HCT116 (cell line): ENCODE results near the gene ARID5B. TPM values are rescaled to one million over a fixed set of nuclear protein-coding genes. Genes with fewer than 3 reads are reported as not detected.

ENCODE experiments used
- ATAC-seq: fragments of 200-7000 bp; cut with Tn5 transposase; 2 replicates; pipeline ENCODE4 v1.9.1; 2020; ENCODE audit warnings: mild to moderate bottlenecking, moderate library complexity
- BruUV-seq: library from RNA; stranded (reverse); fragments of 400-500 nt; replicated peaks from 2 replicates; lab custom pipeline; 2021; lab: Mats Ljungman, UMichigan
- CTCF ChIA-PET: fragments of 300-600 bp; sonication (Branson Sonifier 250); formaldehyde crosslinking; loops from one replicate; lab custom pipeline; 2021; ENCODE audit warnings: antibody characterized with exemption; lab: Charles Lee
- POLR2A ChIA-PET: fragments of 300-600, 350-600 bp; sonication (Branson Sonifier 250); formaldehyde crosslinking; loops from one replicate; lab custom pipeline; 2021; ENCODE audit warnings: antibody characterized with exemption; lab: Charles Lee
- RAD21 ChIA-PET, 2 experiments: fragments of 300-600 bp; sonication (Branson Sonifier 250); formaldehyde crosslinking; loops; one replicate each; lab custom pipeline; 2023; ENCODE audit warnings: low total read pairs in 2 of 2; ENCODE audit not compliant: uncharacterized antibody in 2 of 2, unreplicated experiment in 2 of 2, low non-redundant PET in 1 of 2; lab: Charles Lee
- DNase-seq: peaks from one replicate; pipeline ENCODE4 v3.0.0-alpha.2; 2010; ENCODE audit warnings: low read depth, low spot score
- H2AFZ ChIP-seq: fragments of 200-600 bp; shearing (Covaris generic), sonication (generic); 2 replicates; pipeline ENCODE4 v1.6.1; 2017; ENCODE audit warnings: low read depth, mixed run types, mixed read lengths, antibody characterized with exemption, low read length; ENCODE audit not compliant: poor library complexity, severe bottlenecking
- H3K27ac ChIP-seq: 2 replicates; pipeline ENCODE4 v1.5.1; 2012; ENCODE audit warnings: low read depth, low read length
- H3K27me3 ChIP-seq: fragments of 200-600 bp; sonication (generic); 2 replicates; pipeline ENCODE4 v1.6.1; 2016; ENCODE audit warnings: mixed run types, low read length, mixed read lengths; ENCODE audit not compliant: insufficient read depth
- H3K36me3 ChIP-seq, 2 experiments: fragments of 200-500 bp in 1 of 2; fragments of 200-600 bp in 1 of 2; sonication (Bioruptor generic) in 1 of 2; sonication (generic) in 1 of 2; 2 replicates each; pipeline versions ENCODE4 v1.5.1 to v1.6.1; 2014 to 2016; ENCODE audit warnings: low read length in 2 of 2, inconsistent platforms in 1 of 2, mixed read lengths in 1 of 2, mixed run types in 1 of 2; ENCODE audit not compliant: insufficient read depth in 2 of 2, control insufficient read depth in 1 of 2
- H3K4me1 ChIP-seq, 2 experiments: fragments of 200-600 bp in 1 of 2; sonication (generic) in 1 of 2; 2 replicates each; pipeline versions ENCODE4 v1.5.1 to v1.6.1; 2012 to 2017; ENCODE audit warnings: low read length in 2 of 2, inconsistent platforms in 1 of 2, mild to moderate bottlenecking in 1 of 2, mixed read lengths in 1 of 2, mixed run types in 1 of 2, moderate library complexity in 1 of 2; ENCODE audit not compliant: insufficient read depth in 2 of 2, control insufficient read depth in 1 of 2
- H3K4me2 ChIP-seq: fragments of 200-600 bp; sonication (generic); 2 replicates; pipeline ENCODE4 v1.6.1; 2017; ENCODE audit warnings: mixed run types, low read length, mixed read lengths
- H3K4me3 ChIP-seq, 2 experiments: fragments of 200-600 bp in 1 of 2; sonication (generic) in 1 of 2; replicated peaks in 1 of 2; 2 replicates each; pipeline ENCODE4 v1.5.1; 2011 to 2016; ENCODE audit warnings: low read length in 2 of 2, control low read depth in 1 of 2, low read depth in 1 of 2, mild to moderate bottlenecking in 1 of 2, mixed read lengths in 1 of 2, mixed run types in 1 of 2
- H3K79me2 ChIP-seq: fragments of 200-600 bp; sonication (generic); 2 replicates; pipeline ENCODE4 v1.6.1; 2017; ENCODE audit warnings: mild to moderate bottlenecking, mixed run types, low read length, moderate library complexity, mixed read lengths; ENCODE audit not compliant: insufficient read depth
- H3K9ac ChIP-seq: fragments of 200-600 bp; sonication (generic); 2 replicates; pipeline ENCODE4 v1.6.1; 2016; ENCODE audit warnings: low read length, mixed read lengths
- H3K9me2 ChIP-seq: fragments of 200-600 bp; sonication (generic), shearing (Covaris generic); 2 replicates; pipeline ENCODE4 v1.6.1; 2017; ENCODE audit warnings: mixed run types, mild to moderate bottlenecking, moderate library complexity; ENCODE audit not compliant: insufficient read depth
- H3K9me3 ChIP-seq, 2 experiments: fragments of 200-500 bp in 1 of 2; fragments of 200-600 bp in 1 of 2; sonication (Bioruptor generic) in 1 of 2; sonication (generic) in 1 of 2; 2 replicates each; pipeline ENCODE4 v1.6.1; 2014 to 2017; ENCODE audit warnings: low read length in 2 of 2, mixed read lengths in 2 of 2, inconsistent platforms in 1 of 2, low read depth in 1 of 2, mild to moderate bottlenecking in 1 of 2, mixed run types in 1 of 2, moderate library complexity in 1 of 2; ENCODE audit not compliant: control insufficient read depth in 1 of 2, insufficient read depth in 1 of 2
- H4K20me1 ChIP-seq: fragments of 200-600 bp; sonication (generic), shearing (Covaris generic); 2 replicates; pipeline ENCODE4 v1.6.1; 2017; ENCODE audit warnings: mixed run types, mild to moderate bottlenecking, moderate library complexity; ENCODE audit not compliant: insufficient read depth
- ATF3 ChIP-seq: IDR thresholded peaks from 2 replicates; pipeline ENCODE4 v1.6.1; 2012
- CBX3 ChIP-seq: IDR thresholded peaks from 2 replicates; pipeline ENCODE4 v1.6.1; 2012; ENCODE audit warnings: low read depth
- EGR1 ChIP-seq: IDR thresholded peaks from 2 replicates; pipeline ENCODE4 v1.6.1; 2012; ENCODE audit warnings: low read depth
- ELF1 ChIP-seq: IDR thresholded peaks from 2 replicates; pipeline ENCODE4 v1.6.1; 2012; ENCODE audit warnings: low read depth, borderline replicate concordance
- EZH2phosphoT487 ChIP-seq: fragments of 200-600 bp; IDR thresholded peaks from 2 replicates; pipeline ENCODE4 v1.6.1; 2018; ENCODE audit warnings: antibody characterized with exemption, borderline replicate concordance
- FOSL1 ChIP-seq: IDR thresholded peaks from 2 replicates; pipeline ENCODE4 v1.6.1; 2012; ENCODE audit warnings: low read depth
- MAX ChIP-seq: IDR thresholded peaks from 2 replicates; pipeline ENCODE4 v1.6.1; 2012
- RAD21 ChIP-seq: IDR thresholded peaks from 2 replicates; pipeline ENCODE4 v1.6.1; 2012; ENCODE audit warnings: low read depth, mild to moderate bottlenecking
- REST ChIP-seq: IDR thresholded peaks from 2 replicates; pipeline ENCODE4 v1.6.1; 2012; ENCODE audit warnings: low read depth
- SIN3A ChIP-seq: IDR thresholded peaks from 2 replicates; pipeline ENCODE4 v1.6.1; 2012; ENCODE audit warnings: low read depth
- SP1 ChIP-seq: IDR thresholded peaks from 2 replicates; pipeline ENCODE4 v1.6.1; 2012; ENCODE audit warnings: low read depth
- SRF ChIP-seq: IDR thresholded peaks from 2 replicates; pipeline ENCODE4 v1.6.1; 2012; ENCODE audit warnings: low read depth
- TCF7L2 ChIP-seq: IDR thresholded peaks from 2 replicates; pipeline ENCODE4 v1.7.0; 2011; ENCODE audit warnings: borderline replicate concordance, inconsistent platforms; ENCODE audit not compliant: insufficient read depth, insufficient read length; ENCODE audit errors: extremely low read depth
- YY1 ChIP-seq: IDR thresholded peaks from 2 replicates; pipeline ENCODE4 v1.6.1; 2011; ENCODE audit warnings: low read length, low read depth, moderate library complexity, mild to moderate bottlenecking; ENCODE audit not compliant: insufficient replicate concordance; ENCODE audit errors: extremely low read depth
- ZBTB33 ChIP-seq: IDR thresholded peaks from 2 replicates; pipeline ENCODE4 v1.6.1; 2011; ENCODE audit warnings: mild to moderate bottlenecking, low read length, moderate library complexity; ENCODE audit not compliant: insufficient replicate concordance; ENCODE audit errors: extremely low read depth
- ZFX ChIP-seq: fragments of 450-650 bp; IDR thresholded peaks from 2 replicates; pipeline ENCODE4 v1.6.1; 2017
- ZNF274 ChIP-seq: fragments of 200-500 bp; sonication (Bioruptor generic); IDR thresholded peaks from 2 replicates; pipeline ENCODE4 v1.6.1; 2014; ENCODE audit warnings: mild to moderate bottlenecking, low read depth, low read length, inconsistent platforms
- intact Hi-C: fragments of 100-400 bp; cut with micrococcal nuclease; formaldehyde crosslinking; loops from 2 replicates; pipeline ENCODE4 v1.10.0; 2022
- total RNA-seq: library from RNA; stranded (reverse); gene quantifications from one replicate; pipeline ENCODE4 v1.2.1, GENCODE V29; 2021; ENCODE audit not compliant: unreplicated experiment
- TF ChIP-seq, protein P1 (sequence below), 3 experiments: fragments of 200-600 bp in 1 of 3; sonication (generic) in 1 of 3; IDR thresholded peaks in 2 of 3; conservative IDR thresholded peaks in 1 of 3; 2 replicates each; pipeline ENCODE4 v1.5.1; 2012 to 2017; ENCODE audit warnings: low read depth in 2 of 3, low read length in 2 of 3, antibody characterized with exemption in 1 of 3, borderline replicate concordance in 1 of 3, control low read depth in 1 of 3, mild to moderate bottlenecking in 1 of 3, mixed read lengths in 1 of 3, mixed run types in 1 of 3, moderate library complexity in 1 of 3; ENCODE audit not compliant: insufficient read depth in 1 of 3

Gene ARID5B
- total RNA-seq, 1 experiment from 2014 or later, result 4.7 TPM

GRCh38 chr10:62054830-62055229 is 153.3 kb downstream of the ARID5B start:
- Histone ChIP-seq H3K9me2 (no peaks in the 10 kb centered on the region), H3K27ac (no peak overlapping the region), H3K4me1 (peaks cover 0 to 9% of the 10 kb centered on the region in 2 experiments; a peak in 2 of 4 replicates), H3K79me2 (no peaks in the 10 kb centered on the region), H3K4me2 (no peak overlapping the region), H3K36me3 (peaks cover 0 to 4% of the 10 kb centered on the region in 2 experiments; a peak in 2 of 4 replicates), H3K4me3 (no peak overlapping the region), H3K9me3 (no peaks in the 10 kb centered on the region), H3K27me3 (no peaks in the 10 kb centered on the region), H2AFZ (no peak overlapping the region), H3K9ac (no peak overlapping the region), H4K20me1 (no peaks in the 10 kb centered on the region)
- ChIA-PET POLR2A (no interaction called here), CTCF (no interaction called here), RAD21 (no interaction called here)
- intact Hi-C loops, result no loop called here
- DNase-seq, result no peak
- no peak for TF ChIP-seq MAX
- TF ChIP-seq YY1, result no peak
- no peak for TF ChIP-seq EGR1
- TF ChIP-seq ZFX, result no peak
- no peak for TF ChIP-seq ZBTB33
- TF ChIP-seq, protein P1, sequence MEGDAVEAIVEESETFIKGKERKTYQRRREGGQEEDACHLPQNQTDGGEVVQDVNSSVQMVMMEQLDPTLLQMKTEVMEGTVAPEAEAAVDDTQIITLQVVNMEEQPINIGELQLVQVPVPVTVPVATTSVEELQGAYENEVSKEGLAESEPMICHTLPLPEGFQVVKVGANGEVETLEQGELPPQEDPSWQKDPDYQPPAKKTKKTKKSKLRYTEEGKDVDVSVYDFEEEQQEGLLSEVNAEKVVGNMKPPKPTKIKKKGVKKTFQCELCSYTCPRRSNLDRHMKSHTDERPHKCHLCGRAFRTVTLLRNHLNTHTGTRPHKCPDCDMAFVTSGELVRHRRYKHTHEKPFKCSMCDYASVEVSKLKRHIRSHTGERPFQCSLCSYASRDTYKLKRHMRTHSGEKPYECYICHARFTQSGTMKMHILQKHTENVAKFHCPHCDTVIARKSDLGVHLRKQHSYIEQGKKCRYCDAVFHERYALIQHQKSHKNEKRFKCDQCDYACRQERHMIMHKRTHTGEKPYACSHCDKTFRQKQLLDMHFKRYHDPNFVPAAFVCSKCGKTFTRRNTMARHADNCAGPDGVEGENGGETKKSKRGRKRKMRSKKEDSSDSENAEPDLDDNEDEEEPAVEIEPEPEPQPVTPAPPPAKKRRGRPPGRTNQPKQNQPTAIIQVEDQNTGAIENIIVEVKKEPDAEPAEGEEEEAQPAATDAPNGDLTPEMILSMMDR (IDR thresholded peaks at IDR 0.05 in 2 of 3, conservative IDR thresholded peaks at IDR 0.05 in 1 of 3; ENCODE audit: borderline replicate concordance in 1 of 3, insufficient read depth in 1 of 3, low read depth in 2 of 3, low read length in 2 of 3), result no peak
- TF ChIP-seq ZNF274, result no peak
- TF ChIP-seq SRF, result no peak
- TF ChIP-seq TCF7L2, result no peak
- no peak for TF ChIP-seq CBX3
- TF ChIP-seq SP1, result no peak
- no peak for TF ChIP-seq RAD21
- TF ChIP-seq ATF3, result no peak
- no peak for TF ChIP-seq ELF1
- no peak for TF ChIP-seq REST
- TF ChIP-seq SIN3A, result no peak
- TF ChIP-seq EZH2phosphoT487, result no peak
- TF ChIP-seq FOSL1, result no peak
- BruUV-seq, result no TSS peak
- no peak for ATAC-seq
